Measurements from ENCODE around the gene SNPH. TPM values are rescaled to one million over a fixed set of nuclear protein-coding genes. Genes with fewer than 3 reads are reported as not detected.

The SNPH gene
- total RNA-seq, 1 experiment from 2014 or later = 2.2 TPM

GRCh38 chr20:1232286-1233111 is 33.6 kb upstream of the SNPH start:
- no TSS peak for BruUV-seq (replicated peaks)
- intact Hi-C loops (cut with micrococcal nuclease) = no loop called here

DNA sequence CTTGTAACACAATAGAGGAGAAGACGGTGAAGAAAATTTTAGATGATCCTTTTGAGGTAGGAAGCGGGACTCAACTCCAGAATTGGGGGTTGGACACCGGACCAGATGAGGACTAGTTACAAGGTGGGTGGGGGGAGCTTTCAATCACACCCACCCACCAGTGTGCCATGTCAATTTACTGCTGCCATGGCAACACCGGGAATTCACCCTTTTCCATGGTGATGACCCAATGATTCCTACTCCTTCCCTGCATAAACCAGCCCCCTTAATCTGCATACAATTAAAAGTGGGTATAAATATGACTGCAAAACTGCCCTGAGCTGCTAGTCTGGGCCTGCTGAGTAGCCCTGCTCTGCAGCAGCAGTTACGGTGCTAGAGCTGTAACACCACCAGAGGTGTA is 25.5 kb upstream of the SNPH start:
- Mint-ChIP-seq H3K9me3 (ENCODE audit: unreplicated experiment) (no peaks in the 10 kb centered on the region), H3K4me3 (ENCODE audit: unreplicated experiment) (no peak overlapping the region), H3K36me3 (ENCODE audit: insufficient read depth, unreplicated experiment) (no peaks in the 10 kb centered on the region), H3K27ac (ENCODE audit: low read depth, unreplicated experiment) (no peak overlapping the region), H3K4me1 (ENCODE audit: insufficient read depth, unreplicated experiment) (no peaks in the 10 kb centered on the region), H3K27me3 (ENCODE audit: insufficient read depth, unreplicated experiment) (peaks cover 75% of the 10 kb centered on the region)
- TF ChIP-seq, protein P1, sequence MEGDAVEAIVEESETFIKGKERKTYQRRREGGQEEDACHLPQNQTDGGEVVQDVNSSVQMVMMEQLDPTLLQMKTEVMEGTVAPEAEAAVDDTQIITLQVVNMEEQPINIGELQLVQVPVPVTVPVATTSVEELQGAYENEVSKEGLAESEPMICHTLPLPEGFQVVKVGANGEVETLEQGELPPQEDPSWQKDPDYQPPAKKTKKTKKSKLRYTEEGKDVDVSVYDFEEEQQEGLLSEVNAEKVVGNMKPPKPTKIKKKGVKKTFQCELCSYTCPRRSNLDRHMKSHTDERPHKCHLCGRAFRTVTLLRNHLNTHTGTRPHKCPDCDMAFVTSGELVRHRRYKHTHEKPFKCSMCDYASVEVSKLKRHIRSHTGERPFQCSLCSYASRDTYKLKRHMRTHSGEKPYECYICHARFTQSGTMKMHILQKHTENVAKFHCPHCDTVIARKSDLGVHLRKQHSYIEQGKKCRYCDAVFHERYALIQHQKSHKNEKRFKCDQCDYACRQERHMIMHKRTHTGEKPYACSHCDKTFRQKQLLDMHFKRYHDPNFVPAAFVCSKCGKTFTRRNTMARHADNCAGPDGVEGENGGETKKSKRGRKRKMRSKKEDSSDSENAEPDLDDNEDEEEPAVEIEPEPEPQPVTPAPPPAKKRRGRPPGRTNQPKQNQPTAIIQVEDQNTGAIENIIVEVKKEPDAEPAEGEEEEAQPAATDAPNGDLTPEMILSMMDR (IDR thresholded peaks at IDR 0.05; ENCODE audit: unreplicated experiment) = no peak
- no TSS peak for BruUV-seq (replicated peaks)
- ChIA-PET CTCF (interaction anchor here (0.7 kb wide), 1 partner anchor 284 kb away, joined by 3 read pairs; no protein-coding TSS in a partner anchor), POLR2A (interaction anchor here (0.8 to 1.4 kb wide), 3 partner anchors 13 to 407 kb away, joined by 3 to 4 read pairs (median 3); partner anchors contain the start of gene FAM110A)
- intact Hi-C loops (cut with micrococcal nuclease) = no loop called here
- no peak for DNase-seq (ENCODE audit: unreplicated experiment)

More at GRCh38 chr20:1232286-1233111, 33.6 kb upstream of the SNPH start:
- H3K27me3 Mint-ChIP-seq (ENCODE audit: insufficient read depth, unreplicated experiment) = peaks cover 46% of the 10 kb centered on the region
- H3K27ac Mint-ChIP-seq (ENCODE audit: low read depth, unreplicated experiment) = no peak overlapping the region
- no peaks in the 10 kb centered on the region for H3K36me3 Mint-ChIP-seq (ENCODE audit: insufficient read depth, unreplicated experiment)
- ChIA-PET CTCF (no interaction called here), POLR2A (no interaction called here)
- TF ChIP-seq, protein P1 (IDR thresholded peaks at IDR 0.05; ENCODE audit: unreplicated experiment) = no peak
- H3K4me1 Mint-ChIP-seq (ENCODE audit: insufficient read depth, unreplicated experiment) = no peaks in the 10 kb centered on the region
- DNase-seq (ENCODE audit: unreplicated experiment) = no peak
- H3K4me3 Mint-ChIP-seq (ENCODE audit: unreplicated experiment) = no peak overlapping the region
- no peaks in the 10 kb centered on the region for H3K9me3 Mint-ChIP-seq (ENCODE audit: unreplicated experiment)

- Mint-ChIP-seq H3K27ac (ENCODE audit: low read depth, unreplicated experiment) (no peak overlapping the region), H3K27me3 (ENCODE audit: insufficient read depth, unreplicated experiment) (peaks cover 74% of the 10 kb centered on the region), H3K4me1 (ENCODE audit: insufficient read depth, unreplicated experiment) (no peaks in the 10 kb centered on the region), H3K9me3 (ENCODE audit: unreplicated experiment) (no peaks in the 10 kb centered on the region), H3K4me3 (ENCODE audit: unreplicated experiment) (no peak overlapping the region), H3K36me3 (ENCODE audit: insufficient read depth, unreplicated experiment) (no peaks in the 10 kb centered on the region)
- no peak for DNase-seq (ENCODE audit: unreplicated experiment)
- POLR2A ChIA-PET = interaction anchor here (0.8 to 1.4 kb wide), 2 partner anchors 103 to 407 kb away, joined by 3 read pairs; partner anchors contain the start of gene FAM110A
- TF ChIP-seq, protein P1 (IDR thresholded peaks at IDR 0.05; ENCODE audit: unreplicated experiment) = no peak
- no TSS peak for BruUV-seq (replicated peaks)
- intact Hi-C loops (cut with micrococcal nuclease) = no loop called here
- CTCF ChIA-PET = interaction anchor here (0.6 to 0.8 kb wide), 4 partner anchors 156 to 560 kb away, joined by 3 read pairs; no protein-coding TSS in a partner anchor
These were observed 24.6 kb upstream of the SNPH start for GRCh38 chr20:1241456-1241855.

DNA sequence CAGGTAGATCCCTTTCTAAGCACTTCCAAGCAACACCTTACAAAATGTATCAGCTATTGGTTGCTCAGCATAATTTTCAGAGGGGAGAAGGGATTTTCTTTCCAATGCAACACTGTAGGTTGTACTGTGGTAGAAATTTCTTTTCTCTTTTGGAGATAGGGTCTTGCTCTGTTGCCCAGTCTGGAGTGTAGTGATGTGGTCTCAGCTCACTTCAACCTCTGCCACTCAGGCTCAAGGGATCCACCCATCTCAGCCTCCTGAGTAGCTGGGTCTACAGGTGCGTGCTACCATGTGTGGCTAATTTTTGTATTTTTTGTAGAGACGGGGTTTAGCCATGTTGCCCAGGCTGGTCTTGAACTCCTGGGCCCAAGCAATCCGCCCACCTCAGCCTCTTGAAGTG is 24.0 kb upstream of the SNPH start:
- Mint-ChIP-seq H3K4me1 (ENCODE audit: insufficient read depth, unreplicated experiment) (no peaks in the 10 kb centered on the region), H3K36me3 (ENCODE audit: insufficient read depth, unreplicated experiment) (no peaks in the 10 kb centered on the region), H3K27ac (ENCODE audit: low read depth, unreplicated experiment) (no peak overlapping the region), H3K27me3 (ENCODE audit: insufficient read depth, unreplicated experiment) (peaks cover 67% of the 10 kb centered on the region), H3K4me3 (ENCODE audit: unreplicated experiment) (no peak overlapping the region), H3K9me3 (ENCODE audit: unreplicated experiment) (no peaks in the 10 kb centered on the region)
- CTCF ChIA-PET = interaction anchor here (0.6 to 0.7 kb wide), 3 partner anchors 155 to 560 kb away, joined by 3 read pairs; no protein-coding TSS in a partner anchor
- no TSS peak for BruUV-seq (replicated peaks)
- DNase-seq (ENCODE audit: unreplicated experiment) = no peak
- TF ChIP-seq, protein P1 (IDR thresholded peaks at IDR 0.05; ENCODE audit: unreplicated experiment) = no peak
- POLR2A ChIA-PET = no interaction called here
- intact Hi-C loops (cut with micrococcal nuclease) = no loop called here

All from MCF 10A (cell line).